ENCODE results near the gene NUTM2D.
"Not testable (repeated sequence)": the region's sequence is repeated elsewhere in the genome, so short reads cannot be mapped to it uniquely, and the experiment has no call there.

Gene NUTM2D

DNA sequence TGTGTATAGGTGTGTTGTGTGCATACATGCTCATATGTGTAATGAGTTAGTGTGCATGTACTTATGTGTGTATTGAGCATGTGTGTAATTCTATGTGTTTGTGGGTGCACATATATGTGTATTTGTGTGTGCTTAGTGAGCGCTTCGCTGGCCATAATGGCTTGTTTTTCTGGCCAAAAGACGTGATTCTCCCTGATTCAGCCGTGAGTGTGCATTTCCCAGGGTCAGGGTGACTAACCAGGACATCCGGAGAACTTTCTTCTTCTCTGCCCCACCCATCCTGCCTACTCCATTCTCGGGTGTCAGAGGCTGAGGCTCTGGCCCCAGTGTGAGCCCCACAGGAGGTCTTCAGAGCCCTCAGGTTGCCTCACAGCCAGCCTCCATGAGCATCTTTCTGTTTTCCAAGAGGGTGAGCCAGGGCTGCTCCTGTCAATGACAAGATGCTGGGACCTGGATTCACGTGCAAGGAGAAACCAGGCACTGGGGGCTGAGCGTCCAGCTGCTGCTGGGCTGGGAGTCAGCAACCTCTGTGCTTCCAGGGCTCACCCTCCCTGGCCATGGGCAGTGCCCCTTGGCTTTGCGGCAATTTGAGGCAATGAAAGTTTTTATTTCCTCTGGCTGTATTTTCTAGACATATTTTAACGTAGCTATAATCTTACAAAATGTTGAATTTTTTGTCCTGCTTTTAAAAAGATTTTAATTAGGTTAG is 25.8 kb downstream of the NUTM2D start:
- not testable (repeated sequence) for DNase-seq

DNA sequence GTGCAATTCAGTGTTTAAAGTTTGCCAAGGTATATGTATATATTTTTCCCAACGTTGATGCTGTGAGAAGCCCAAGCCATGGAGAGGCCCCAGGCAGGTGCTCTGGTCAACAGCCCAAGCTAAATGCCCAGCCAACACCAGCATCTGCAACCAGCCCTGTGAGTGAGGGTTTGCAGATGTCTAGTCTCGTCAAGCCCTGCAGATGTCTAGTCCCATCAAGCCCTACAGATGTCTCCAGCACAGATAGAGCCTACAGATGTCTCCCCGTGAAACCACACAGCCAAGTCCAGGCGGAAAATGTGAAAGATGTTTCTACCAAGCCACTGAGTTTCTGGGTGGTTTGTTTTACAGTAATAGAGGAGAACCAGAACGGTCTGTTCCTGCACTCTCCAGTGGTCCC is 26.7 kb downstream of the NUTM2D start:
- DNase-seq = not testable (repeated sequence)

DNA sequence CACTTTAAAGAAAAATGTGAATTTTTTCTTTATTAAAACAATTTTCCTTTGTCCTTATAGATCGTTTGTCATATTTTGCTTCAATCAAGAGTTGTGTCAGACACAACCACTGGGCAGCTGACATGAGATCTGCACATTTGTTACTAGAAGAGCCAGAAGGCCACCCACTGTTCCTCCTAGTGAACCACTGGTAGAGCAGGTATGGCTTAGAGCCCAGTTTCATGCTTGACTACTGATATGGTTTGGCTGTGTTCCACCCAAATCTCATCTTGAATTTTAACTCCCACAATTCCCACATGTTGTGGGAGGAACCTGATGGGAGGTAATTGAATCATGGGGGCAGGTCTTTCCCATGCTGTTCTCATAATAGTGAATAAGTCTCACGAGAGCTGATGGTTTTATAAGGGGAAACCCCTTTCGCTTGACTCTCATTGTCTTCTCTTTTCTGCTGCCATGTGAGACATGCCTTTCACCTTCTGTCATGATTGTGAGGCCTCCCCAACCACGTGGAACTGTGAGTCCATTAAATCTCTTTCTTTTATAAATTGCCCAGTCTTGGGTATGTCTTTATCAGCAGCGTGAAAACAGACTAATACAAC is 28.3 kb downstream of the NUTM2D start:
- DNase-seq = not testable (repeated sequence)

DNA sequence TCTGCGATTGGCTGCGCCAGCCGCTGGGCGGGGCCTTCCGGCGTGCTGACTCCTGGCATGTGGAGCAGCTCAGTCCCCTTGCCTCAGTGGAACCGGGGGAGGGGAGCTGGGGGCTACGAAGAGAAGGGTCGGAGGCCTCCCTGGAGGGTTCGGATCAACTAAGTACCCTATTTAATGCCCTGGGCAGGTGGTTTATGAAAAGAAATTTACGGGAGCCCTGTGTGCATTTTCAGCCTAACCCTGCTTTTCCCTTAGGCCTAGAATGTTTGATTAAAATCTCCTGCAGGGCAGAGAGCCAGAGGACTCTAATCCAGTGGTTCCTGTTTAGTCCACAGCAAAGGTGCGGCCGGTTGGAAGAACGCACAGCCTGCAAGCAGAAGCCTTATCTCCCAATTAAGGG is 33.8 kb downstream of the NUTM2D start:
- DNase-seq = not testable (repeated sequence)

DNA sequence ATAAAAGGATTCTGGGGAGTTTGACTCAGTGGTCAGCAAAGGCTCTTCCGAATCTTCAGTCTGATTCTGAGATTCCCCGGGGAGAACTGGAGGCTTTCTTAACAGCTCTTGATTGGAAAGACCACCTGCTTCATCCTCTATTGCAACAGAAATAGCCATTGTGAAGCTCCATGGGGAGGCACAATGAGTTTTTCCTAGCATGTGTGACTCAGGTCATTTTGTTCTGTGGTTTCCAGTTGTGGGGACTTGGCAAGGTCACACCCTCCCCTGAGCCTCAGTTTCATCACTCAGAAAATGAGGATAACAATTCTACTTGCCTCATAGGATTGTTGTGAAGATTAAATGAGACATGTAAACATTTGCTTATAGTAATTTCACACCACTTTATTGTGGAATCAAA is 38.7 kb downstream of the NUTM2D start:
- not testable (repeated sequence) for DNase-seq

DNA sequence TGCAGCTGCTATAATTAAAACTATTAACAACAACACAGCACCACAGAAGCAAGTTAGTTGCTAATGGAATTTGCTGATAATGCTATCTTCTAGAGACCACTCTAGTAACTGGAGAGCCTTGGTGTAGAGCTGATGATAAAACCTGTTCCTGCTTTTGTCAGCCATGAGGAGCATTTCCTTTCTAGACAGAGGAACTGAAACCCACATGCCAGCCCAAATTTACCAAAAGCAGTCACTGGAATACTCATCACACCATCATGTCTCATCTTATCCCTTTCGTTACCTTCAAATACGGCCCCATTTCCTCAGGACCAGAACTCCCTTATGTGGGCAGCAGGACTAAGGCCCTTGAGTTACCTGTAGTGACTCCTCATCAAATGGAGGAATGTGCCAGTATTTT is 40.9 kb downstream of the NUTM2D start:
- not testable (repeated sequence) for DNase-seq

DNA sequence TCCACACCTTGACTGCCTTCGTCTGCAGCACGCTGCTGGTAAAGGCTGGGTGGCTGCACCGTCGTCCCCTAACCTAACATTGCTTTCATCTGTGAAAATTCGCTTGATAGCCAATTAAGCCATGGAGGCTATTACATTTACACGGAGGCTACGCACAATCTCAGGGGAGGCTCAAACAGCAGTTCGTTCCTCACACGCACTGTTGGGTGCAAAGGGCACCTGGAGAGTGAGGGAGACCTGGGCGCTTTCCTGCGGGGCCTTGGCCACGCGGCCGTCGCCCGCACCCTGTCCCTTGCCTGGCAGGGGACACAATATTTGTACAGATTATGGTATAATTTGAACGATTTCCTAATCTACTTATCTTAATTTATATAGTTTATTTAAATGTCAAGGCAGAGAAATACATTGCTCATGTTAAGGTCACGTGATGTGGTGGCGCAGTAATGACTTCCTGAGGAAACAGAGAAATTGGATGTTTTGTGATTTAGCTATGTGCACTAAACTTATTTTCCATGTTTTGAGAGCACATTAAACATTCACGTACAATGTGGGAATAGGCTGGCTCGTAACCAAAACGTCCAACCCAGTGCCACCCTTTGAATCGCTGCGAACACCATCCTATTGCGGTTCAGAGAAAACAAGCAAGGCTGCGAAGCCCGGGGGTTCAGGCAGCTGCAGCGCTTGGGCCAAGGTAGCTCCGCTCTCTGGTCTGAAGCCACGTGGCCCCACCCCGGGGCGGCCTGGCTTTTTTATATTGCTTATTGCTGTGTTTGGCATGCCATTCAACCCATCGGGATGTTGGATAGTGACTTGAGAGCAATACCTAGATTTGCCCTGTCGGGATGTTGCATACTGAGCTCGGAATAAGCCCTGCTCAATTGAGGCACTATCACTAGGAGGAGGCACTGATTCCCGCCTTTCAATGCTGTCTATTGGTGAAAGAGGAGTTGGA is 50.2 kb downstream of the NUTM2D start:
- not testable (repeated sequence) for DNase-seq

DNA sequence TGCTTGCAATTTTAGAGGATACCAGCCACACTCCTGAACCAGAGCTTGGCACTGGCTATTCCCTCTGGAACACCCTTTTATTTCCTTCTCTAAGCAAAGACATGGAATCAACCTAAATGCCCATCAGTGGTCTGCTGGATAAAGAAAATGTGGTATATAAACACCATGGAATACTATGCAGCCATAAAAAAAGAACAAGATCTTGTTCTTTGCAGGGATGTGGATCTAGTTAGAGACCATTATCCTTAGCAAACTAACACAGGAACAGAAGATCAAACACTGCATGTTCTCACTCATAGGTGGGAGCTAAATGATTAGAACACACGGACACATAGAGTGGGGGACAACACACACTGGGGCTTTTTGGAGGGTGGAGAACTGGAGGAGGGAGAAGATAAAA is 56.4 kb downstream of the NUTM2D start:
- not testable (repeated sequence) for DNase-seq

All from DMS79 (cell line).